Gastroesophageal sphincter (tissue), 3 donors: ENCODE measurements around the gene ICOS.

Experiments
- POLR2A ChIP-seq, 2 donors: fragments of 450-650 bp; IDR thresholded peaks; one replicate each; pipeline ENCODE4 v1.6.1; 2017; ENCODE audit warnings: antibody characterized with exemption in 2 of 2, mild to moderate bottlenecking in 2 of 2, moderate library complexity in 1 of 2
- POLR2AphosphoS5 ChIP-seq: sonication (generic); formaldehyde crosslinking; IDR thresholded peaks from one replicate; pipeline ENCODE4 v1.6.1; 2017; ENCODE audit warnings: antibody characterized with exemption
- TF ChIP-seq, protein P1 (sequence below), 4 experiments: fragments of 200-600 bp in 2 of 4; fragments of 450-650 bp in 2 of 4; sonication (generic) in 1 of 4; IDR thresholded peaks; one replicate each; pipeline ENCODE4 v1.5.1; 2017 to 2019; ENCODE audit warnings: antibody characterized with exemption in 4 of 4, mild to moderate bottlenecking in 2 of 4, moderate library complexity in 2 of 4

DNA sequence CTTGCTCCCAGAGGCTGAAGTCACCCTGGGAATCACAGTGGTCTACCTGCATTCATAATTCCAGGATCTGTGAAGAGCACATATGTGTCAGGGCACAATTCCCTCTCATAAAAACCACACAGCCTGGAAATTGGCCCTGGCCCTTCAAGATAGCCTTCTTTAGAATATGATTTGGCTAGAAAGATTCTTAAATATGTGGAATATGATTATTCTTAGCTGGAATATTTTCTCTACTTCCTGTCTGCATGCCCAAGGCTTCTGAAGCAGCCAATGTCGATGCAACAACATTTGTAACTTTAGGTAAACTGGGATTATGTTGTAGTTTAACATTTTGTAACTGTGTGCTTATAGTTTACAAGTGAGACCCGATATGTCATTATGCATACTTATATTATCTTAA, 24.2 kb downstream of the ICOS start:
- TF ChIP-seq, protein P1, sequence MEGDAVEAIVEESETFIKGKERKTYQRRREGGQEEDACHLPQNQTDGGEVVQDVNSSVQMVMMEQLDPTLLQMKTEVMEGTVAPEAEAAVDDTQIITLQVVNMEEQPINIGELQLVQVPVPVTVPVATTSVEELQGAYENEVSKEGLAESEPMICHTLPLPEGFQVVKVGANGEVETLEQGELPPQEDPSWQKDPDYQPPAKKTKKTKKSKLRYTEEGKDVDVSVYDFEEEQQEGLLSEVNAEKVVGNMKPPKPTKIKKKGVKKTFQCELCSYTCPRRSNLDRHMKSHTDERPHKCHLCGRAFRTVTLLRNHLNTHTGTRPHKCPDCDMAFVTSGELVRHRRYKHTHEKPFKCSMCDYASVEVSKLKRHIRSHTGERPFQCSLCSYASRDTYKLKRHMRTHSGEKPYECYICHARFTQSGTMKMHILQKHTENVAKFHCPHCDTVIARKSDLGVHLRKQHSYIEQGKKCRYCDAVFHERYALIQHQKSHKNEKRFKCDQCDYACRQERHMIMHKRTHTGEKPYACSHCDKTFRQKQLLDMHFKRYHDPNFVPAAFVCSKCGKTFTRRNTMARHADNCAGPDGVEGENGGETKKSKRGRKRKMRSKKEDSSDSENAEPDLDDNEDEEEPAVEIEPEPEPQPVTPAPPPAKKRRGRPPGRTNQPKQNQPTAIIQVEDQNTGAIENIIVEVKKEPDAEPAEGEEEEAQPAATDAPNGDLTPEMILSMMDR (IDR thresholded peaks at IDR 0.05), result no peak
- no peak for TF ChIP-seq POLR2A (IDR thresholded peaks at IDR 0.05)
- no peak for TF ChIP-seq POLR2AphosphoS5
